Hindlimb muscle (tissue), 1 donor: ENCODE results near the gene CHN1. TPM values are rescaled to one million over a fixed set of nuclear protein-coding genes. Genes with fewer than 3 reads are reported as not detected.
A peak's percentile ranks its signal among the peaks of the same experiment; 100 is the strongest.

Experiments used
- DNase-seq: peaks from one replicate; pipeline ENCODE4 v3.0.0-alpha.2; 2013
- polyA plus RNA-seq: library from polyadenylated mRNA; unstranded; fragments of 120-200 nt; gene quantifications from one replicate; pipeline ENCODE4 v1.2.1, GENCODE V29; 2013; ENCODE audit not compliant: insufficient read length

CHN1 gene
- polyA plus RNA-seq, 1 donor, result 13.2 TPM

- DNase-seq, result no peak
Observed at GRCh38 chr2:174863183-174863582, 142.0 kb downstream of the CHN1 start.

- no peak for DNase-seq
Observed at GRCh38 chr2:174859563-174860169, 145.5 kb downstream of the CHN1 start.

GRCh38 chr2:174858745-174859144, 146.4 kb downstream of the CHN1 start:
- DNase-seq, result no peak

- DNase-seq, result no peak
Observed at GRCh38 chr2:174856447-174856846, 148.7 kb downstream of the CHN1 start.

GRCh38 chr2:174846941-174847938, 157.9 kb downstream of the CHN1 start:
- DNase-seq, result peak; percentile 80

- DNase-seq, result no peak
Observed at GRCh38 chr2:174846218-174846617, 159.0 kb downstream of the CHN1 start.

- DNase-seq, result no peak
Observed at GRCh38 chr2:174844295-174844708, 160.9 kb downstream of the CHN1 start.

- DNase-seq, result no peak
Observed at GRCh38 chr2:174842496-174842895, 162.7 kb downstream of the CHN1 start.

- no peak for DNase-seq
Observed at GRCh38 chr2:174841936-174842335, 163.2 kb downstream of the CHN1 start.

GRCh38 chr2:174841350-174841749, 163.8 kb downstream of the CHN1 start:
- no peak for DNase-seq

- no peak for DNase-seq
Observed at GRCh38 chr2:174840436-174840835, 164.7 kb downstream of the CHN1 start.

- DNase-seq, result no peak
Observed at GRCh38 chr2:174839662-174840061, 165.5 kb downstream of the CHN1 start.

GRCh38 chr2:174836995-174837390, 168.2 kb downstream of the CHN1 start:
- no peak for DNase-seq

GRCh38 chr2:174836377-174836994, 168.7 kb downstream of the CHN1 start:
- DNase-seq, result no peak

GRCh38 chr2:174835797-174836255, 169.4 kb downstream of the CHN1 start:
- DNase-seq, result no peak

GRCh38 chr2:174833737-174834136, 171.4 kb downstream of the CHN1 start:
- DNase-seq, result no peak

GRCh38 chr2:174830561-174830960, 174.6 kb downstream of the CHN1 start:
- no peak for DNase-seq

- no peak for DNase-seq
Observed at GRCh38 chr2:174829550-174829949, 175.6 kb downstream of the CHN1 start.

- DNase-seq, result no peak
Observed at GRCh38 chr2:174827371-174828369, 177.5 kb downstream of the CHN1 start.

- DNase-seq, result no peak
Observed at GRCh38 chr2:174826051-174826450, 179.1 kb downstream of the CHN1 start.

- DNase-seq, result no peak
Observed at GRCh38 chr2:174824068-174824467, 181.1 kb downstream of the CHN1 start.

GRCh38 chr2:174821628-174822027, 183.6 kb downstream of the CHN1 start:
- no peak for DNase-seq
